Hematopoietic multipotent progenitor cell treated with erythropoietin and hydrocortisone succinate and interleukin-3 and kit ligand, for 17 days (in vitro differentiated cells): Measurements from ENCODE around the gene FBXO31.
"Not testable (repeated sequence)": the region's sequence is repeated elsewhere in the genome, so short reads cannot be mapped to it uniquely, and the experiment has no call there.

Experiments
- DNase-seq: peaks from one replicate; pipeline ENCODE4 v3.0.0-alpha.2; 2015; ENCODE audit warnings: low spot score

FBXO31 gene

GRCh38 chr16:87342978-87343752 lies 40.4 kb downstream of the FBXO31 start:
- DNase-seq, result no peak

DNA sequence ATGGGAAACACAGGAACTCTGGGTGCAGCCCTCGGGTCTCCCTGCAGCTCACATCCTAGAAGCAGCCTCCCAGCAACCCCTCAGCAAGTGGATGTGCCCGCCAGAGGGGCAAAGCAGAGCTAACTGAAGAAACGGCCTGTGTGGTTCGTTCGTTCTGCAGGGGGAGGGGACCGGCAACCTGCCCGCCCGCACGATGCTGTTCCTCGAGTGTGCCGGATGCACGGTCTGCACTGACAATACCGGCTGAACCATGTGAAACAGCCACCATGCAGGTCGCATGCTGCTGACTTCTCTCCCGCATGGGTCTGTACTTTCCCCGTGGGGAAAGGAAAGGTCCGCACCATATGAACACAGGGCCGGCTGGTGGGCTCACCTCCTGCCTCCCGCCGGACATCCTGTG lies 41.1 kb downstream of the FBXO31 start:
- DNase-seq, result no peak

DNA sequence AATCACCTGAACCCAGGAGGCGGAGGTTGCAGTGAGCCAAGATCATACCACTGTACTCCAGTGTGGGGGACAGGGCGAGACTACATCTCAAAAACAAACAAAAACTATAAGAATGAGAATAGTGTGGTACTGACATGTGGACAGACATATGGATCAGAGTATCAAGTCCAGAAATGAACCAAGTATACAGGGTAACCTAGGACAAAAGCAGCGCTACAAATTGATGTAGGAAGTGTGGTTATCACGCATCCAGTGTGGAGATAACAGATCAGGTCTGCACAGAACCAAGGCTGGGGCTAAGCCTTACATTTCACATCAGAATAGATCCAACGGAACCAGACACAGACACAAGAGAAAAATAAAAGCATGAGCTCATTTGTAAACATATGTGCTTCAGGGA lies 43.4 kb downstream of the FBXO31 start:
- DNase-seq, result no peak

DNA sequence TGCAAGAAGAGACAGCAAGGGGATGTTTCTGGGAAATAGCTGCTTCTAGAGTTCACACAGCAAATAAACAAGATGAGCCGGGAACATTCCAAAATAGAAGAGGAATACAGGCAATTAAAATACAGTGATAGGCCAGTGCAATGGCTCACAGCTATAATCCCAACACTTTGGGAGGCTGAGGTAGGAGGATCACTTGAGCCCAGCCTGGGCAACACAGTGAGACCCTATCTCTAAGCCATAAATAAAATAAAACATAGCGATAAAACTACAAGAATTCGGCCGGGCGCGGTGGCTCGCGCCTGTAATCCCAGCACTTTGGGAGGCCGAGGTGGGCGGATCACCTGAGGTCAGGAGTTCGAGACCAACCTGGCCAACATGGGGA lies 43.9 kb downstream of the FBXO31 start:
- not testable (repeated sequence) for DNase-seq

DNA sequence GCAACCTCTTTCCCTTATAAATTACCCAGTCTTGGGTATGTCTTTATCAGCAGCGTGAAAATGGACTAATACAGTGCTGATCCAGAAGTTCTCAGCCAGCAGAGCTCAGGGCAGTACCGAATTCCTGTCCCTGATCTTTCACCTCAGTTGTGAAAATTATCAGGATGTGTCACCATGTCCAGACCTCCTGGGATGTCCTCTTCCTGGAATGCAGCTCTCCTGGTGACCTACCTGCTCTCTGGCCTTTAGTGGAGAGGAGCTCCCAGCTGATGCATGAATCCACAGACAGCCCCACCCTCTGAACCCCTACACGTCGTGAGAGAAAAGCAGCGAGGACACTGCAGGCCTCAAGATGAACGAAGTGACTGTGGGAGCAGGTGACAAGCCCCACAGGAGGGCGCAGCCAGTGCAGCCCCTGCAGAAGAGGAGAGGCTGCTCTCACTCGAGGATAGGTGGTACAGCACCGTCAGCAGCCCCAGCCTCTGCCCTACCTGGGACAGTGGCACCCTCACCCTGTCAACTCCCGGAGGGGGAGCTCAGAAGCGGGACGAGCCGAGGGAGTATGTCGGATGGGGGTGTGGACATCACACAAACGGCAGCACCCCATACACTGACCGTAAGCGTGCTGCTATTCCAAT lies 44.4 kb downstream of the FBXO31 start:
- no peak for DNase-seq

GRCh38 chr16:87338155-87338765 lies 45.3 kb downstream of the FBXO31 start:
- no peak for DNase-seq

DNA sequence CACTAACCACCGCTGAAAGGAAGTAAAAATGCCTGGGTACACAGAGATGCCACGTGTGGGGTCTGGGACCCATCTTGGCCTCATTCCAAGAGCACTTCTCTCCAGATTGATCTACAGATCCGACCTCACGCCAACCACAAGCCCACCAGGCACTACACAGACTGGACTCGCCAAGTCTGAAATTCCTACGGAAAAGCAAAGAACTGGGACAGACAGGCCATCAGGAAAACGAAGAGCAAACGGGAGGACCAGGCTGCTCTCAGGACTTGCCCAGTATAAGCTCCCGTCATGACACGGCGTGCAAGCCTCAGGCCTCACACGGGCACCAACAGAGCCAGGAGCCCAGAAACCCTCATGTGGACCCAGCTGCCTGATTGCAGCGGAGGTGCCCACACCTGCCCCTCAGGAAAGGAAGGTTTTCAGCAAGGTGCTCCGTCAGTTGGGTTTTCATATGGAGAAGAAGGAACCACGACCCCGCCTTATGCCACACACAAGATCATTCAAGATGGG lies 46.3 kb downstream of the FBXO31 start:
- DNase-seq, result no peak

DNA sequence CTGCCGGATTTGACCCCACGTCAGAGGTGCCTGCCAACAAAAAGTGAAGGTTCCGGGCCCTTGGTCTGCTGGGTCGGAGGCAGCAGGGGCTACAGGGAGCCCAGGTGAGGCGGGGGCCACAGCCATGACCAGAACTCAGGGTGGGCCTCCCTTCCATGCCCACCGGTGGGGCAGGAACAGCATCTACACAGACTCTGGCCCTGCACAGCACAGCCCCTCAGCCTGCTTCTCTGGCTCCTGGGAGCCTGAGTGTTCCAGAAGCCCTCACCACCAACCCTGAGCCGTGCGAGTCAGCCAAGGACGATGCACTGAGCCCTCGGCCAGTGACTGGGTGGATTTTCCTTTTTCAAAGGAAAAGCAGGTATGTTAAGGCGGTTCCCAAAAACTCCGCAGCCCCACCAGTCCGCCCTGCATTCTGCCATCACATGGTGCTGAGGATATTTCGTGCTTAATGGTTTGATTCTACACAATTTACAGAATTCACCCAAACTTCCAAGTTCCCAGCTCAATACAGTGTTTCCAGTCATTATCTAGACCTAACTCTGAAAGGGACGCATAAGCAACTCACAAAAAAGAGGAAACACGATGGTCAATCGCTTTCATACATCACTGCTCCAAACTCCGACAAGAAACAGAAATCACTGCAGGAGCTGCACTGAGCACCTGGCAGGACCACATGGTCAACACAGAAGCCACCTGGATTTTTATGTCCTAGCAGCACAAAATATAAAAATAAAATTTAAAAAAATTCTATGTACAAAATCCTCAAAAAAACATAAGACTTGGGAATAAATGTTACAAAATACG lies 46.9 kb downstream of the FBXO31 start:
- DNase-seq, result no peak

DNA sequence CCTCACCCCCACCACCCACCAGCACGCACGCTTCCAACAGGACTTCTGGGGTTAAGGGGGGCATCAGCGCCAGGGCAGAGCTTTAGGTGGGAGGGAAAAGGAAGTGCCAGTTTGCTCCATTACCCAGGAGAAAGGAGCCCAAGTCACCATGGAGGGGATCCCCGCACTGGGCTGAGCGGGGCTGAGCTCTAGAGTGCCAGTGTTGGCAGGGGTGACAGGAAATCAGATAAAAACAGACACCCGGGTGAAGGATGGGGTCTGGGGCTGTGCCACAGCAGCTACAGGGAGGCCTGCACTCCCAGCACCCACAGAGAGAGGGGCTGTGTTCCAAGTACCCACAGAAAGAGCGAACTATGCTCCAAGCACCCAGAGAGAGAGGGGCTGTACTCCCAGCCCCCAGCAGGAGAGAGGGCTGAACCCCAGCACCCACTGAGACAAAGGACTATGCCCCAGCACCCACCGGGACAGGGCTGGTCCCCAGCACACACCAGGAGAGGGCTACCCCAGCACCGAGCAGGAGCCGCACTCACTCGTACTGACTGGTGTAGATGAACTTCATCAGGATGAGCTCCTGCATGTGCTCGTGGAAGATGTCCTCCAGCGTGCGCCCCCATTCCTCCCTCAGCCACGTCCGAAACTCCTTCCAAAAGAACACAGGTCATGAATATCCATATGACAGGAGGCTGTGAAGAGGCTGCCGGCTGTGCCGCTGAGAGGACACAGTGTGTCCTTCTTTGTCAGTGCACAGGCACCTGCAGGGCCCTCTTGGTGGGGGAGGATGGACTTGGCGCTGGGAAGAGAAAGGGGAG lies 47.7 kb downstream of the FBXO31 start:
- DNase-seq, result no peak

DNA sequence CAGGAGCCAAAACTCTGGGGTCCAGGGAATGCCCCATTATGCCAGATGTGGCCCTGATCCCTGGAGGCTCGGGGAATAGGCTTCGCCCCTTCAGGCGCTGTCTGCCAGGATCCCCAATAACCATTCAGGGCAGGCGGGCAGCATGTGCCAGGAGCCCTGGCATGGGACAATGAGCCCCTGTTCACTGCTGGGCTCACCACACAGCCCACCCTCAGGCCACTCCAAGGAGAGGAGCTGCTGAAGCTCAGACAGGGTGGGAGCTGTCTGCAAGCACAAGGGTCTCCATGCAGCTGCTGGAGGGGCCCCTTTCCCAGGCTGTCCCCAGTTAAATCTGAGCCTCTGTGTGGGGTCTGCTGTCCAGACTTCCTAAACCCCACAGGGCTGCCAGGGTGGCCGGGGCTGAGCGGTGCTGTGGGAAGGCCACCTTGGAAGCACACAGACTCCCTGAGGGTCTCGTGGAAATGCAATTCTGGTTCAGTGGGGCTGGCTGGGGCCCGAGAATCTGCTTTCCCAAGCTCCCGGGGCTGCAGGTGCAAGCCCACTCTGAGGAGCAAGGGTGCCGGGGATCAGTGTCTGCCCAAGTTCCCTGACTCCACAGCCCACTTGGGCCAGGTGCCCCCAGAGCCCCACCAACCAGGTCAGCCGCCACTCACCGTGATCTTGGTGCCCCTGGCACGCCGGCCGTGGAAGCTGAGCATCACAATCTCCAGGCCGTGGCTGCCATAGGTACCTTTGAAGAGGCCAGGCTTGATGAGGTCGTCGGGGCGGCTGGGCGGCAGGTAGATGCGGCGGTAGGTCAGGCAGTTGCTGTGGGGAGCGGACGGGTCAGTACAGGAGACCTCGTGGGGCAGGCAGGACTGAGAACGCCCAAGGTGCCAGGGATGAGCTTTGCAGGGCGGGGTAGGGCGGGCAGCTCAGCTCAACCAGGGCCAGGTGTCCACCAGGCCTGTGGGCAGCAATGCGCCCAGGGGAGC lies 48.6 kb downstream of the FBXO31 start:
- DNase-seq, result no peak

DNA sequence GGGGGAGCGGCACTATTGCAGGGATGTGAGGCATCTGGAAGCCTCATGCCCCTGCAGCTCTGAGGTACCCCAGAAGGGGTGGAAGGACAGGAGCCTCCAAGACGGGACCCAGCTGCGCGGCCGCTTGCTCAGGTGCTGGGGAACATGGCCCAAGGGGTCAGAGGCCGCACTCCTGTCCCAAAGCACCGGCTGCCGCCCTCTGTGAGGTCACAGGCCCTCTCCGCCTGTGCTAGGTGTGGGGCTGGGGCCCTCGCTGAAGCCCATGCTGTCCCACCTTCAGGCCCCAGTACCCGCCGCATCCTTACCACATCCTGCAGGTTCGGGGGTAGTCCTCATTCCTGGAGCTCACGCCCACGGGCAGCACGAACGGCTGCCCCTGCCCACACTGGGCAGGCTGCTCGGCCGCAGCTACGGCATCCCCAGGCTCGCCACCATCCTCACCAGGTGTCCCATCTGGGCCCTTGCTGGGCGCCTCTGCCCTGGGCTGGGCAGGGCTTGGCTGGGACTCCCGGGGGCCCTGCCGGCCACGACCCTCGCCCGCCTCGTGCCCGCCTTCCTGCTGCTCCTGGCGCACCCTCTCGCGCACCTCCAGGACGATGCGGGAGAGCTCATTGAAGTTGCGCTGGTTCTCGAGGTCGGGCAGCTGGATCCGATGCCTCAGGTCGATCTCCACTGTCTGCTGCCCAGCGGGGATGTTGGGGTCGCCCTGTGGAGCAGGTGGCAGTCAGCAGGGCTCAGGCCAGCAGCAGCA lies 49.8 kb downstream of the FBXO31 start:
- no peak for DNase-seq

DNA sequence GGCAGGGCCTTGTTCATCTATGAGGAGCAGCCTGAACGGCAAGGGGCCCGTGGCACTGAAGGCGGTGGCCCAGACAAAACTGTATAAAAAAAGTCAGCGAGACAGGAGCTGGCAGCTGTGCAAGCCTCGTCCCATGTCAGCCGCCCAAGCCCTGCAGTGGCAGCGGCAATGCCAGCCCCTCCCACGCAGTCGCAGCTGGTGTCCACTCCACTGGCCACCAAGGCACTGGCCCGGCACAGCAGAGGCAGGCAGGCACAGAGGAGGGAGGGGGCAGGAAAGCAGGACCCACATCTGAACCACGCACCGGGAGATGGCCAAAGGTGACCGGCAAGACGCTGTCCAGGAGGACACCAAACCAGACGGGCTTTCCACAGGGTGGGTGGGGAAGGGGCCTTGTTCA lies 50.5 kb downstream of the FBXO31 start:
- DNase-seq, result no peak

- DNase-seq, result no peak
Measured at GRCh38 chr16:87332150-87332549, 51.4 kb downstream of the FBXO31 start.

- DNase-seq, result no peak
Measured at GRCh38 chr16:87331241-87331801, 52.3 kb downstream of the FBXO31 start.

DNA sequence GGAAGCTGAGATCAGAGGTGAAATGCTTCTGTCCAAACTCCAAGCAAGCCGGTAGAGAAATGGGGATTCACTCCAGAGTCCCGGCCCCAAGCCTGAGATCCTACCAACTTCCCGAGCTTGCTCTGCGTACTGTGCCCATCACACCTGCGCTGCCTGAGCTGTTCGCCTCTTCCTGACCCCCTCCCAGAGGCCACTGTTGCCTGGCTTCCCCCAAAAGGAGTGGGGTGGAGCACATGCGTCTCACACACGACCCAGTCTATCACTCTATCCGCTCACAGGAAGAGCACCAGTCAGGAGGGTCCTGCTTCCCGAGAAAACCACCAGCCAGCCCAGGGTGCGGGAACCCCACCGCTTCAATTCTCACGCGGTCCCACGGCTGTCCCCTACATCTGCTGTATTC lies 52.9 kb downstream of the FBXO31 start:
- DNase-seq, result no peak

- DNase-seq, result no peak
Measured at GRCh38 chr16:87330257-87330624, 53.3 kb downstream of the FBXO31 start.

DNA sequence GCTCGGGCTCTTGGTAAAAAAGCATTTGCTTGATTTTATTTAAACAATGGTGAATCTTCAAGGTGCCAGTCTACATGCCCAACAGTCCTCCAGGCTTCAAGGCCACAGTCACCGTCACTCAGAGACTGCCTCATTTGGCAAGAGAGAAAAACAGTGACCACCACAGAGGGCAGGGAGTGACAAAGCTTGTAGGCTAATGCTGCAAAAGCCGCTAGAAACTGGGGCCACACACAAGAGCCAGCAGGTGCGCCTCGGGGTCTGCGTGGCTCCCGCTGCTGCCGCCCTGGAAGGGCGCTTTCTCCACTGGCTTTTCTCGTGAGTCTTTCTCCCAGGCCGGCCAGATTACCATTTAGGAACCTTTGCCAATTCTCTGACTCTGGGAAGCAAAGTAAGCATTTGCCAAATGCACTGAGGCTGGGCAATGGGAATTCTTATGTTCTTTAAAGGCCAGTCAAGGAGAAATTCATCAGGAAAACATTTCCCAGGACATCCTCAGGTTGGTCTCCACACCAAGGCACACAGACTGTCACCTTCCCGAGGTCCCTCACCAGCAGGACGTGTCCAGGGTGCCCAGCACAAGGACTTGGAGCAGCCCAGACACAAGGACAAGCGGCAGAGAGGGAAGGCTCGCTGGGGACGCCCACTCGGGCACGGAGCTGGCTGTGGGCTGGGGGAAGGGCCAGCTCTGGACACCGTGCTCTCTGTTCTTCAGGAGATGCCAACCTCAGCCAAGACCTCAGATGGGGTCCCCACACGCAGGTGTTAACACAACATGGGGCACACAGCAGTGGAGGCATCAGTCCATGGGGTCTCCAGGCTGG lies 53.9 kb downstream of the FBXO31 start:
- DNase-seq, result no peak

DNA sequence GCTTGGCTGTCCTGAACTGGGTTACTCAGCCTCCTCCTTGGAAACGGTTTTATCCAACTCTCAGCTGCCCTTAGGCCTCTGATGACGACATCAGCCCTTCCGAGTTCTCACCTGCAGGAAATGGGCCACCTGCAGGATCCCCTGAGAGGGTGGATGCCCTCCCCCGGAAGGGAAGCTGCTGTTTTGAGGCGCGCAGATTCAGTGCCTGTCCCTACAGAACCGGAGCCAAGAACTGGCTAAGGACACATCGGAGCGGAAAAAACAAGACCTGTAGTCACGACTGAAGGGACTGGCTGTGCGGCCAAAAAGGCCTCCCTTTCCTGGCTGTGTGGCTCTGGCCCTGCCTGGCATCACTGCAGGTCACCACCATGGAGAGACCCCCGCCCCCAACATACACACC lies 54.7 kb downstream of the FBXO31 start:
- no peak for DNase-seq
